HEK293T (cell line): ENCODE data around the gene PEX13.
A peak's percentile ranks its signal among the peaks of the same experiment; 100 is the strongest.

Source experiments
- CTCF ChIA-PET: fragments of 350-600 bp; formaldehyde crosslinking; extraction: SDS; loops from one replicate; lab custom pipeline; 2021; ENCODE audit warnings: antibody characterized with exemption, inconsistent platforms; lab: Yijun Ruan, JAX
- POLR2A ChIA-PET: fragments of 350-600 bp; formaldehyde crosslinking; extraction: SDS; loops from one replicate; lab custom pipeline; 2020; ENCODE audit warnings: antibody characterized with exemption, inconsistent platforms; lab: Yijun Ruan, JAX
- DNase-seq: peaks from one replicate; pipeline ENCODE4 v3.0.0; 2012; ENCODE audit warnings: mixed read lengths; ENCODE audit errors: extremely low spot score
- ARNT ChIP-seq: fragments of 450-650 bp; IDR thresholded peaks from 2 replicates; pipeline ENCODE4 v1.6.1; 2017; ENCODE audit warnings: mild to moderate bottlenecking
- BHLHE40 ChIP-seq: fragments of 450-650 bp; IDR thresholded peaks from 2 replicates; pipeline ENCODE4 v1.6.1; 2016; ENCODE audit warnings: mild to moderate bottlenecking, moderate library complexity, borderline replicate concordance
- CTBP1 ChIP-seq: fragments of 450-650 bp; IDR thresholded peaks from 2 replicates; pipeline ENCODE4 v1.6.1; 2016; ENCODE audit warnings: borderline replicate concordance
- ELF4 ChIP-seq: fragments of 450-650 bp; IDR thresholded peaks from 2 replicates; pipeline ENCODE4 v1.6.1; 2017; ENCODE audit warnings: antibody characterized with exemption
- FOXA1 ChIP-seq: fragments of 450-650 bp; IDR thresholded peaks from 2 replicates; pipeline ENCODE4 v1.6.1; 2016; ENCODE audit warnings: mild to moderate bottlenecking
- FOXK2 ChIP-seq: fragments of 450-650 bp; IDR thresholded peaks from 2 replicates; pipeline ENCODE4 v1.6.1; 2016; ENCODE audit warnings: mild to moderate bottlenecking
- FOXM1 ChIP-seq: fragments of 450-650 bp; IDR thresholded peaks from 2 replicates; pipeline ENCODE4 v1.6.1; 2017; ENCODE audit warnings: mild to moderate bottlenecking, borderline replicate concordance
- HDGF ChIP-seq: fragments of 450-650 bp; IDR thresholded peaks from 2 replicates; pipeline ENCODE4 v1.6.1; 2017; ENCODE audit warnings: antibody characterized with exemption, borderline replicate concordance
- L3MBTL2 ChIP-seq: fragments of 450-650 bp; conservative IDR thresholded peaks from 2 replicates; pipeline ENCODE4 v1.6.1; 2016; ENCODE audit warnings: mild to moderate bottlenecking
- LEF1 ChIP-seq: fragments of 450-650 bp; IDR thresholded peaks from 2 replicates; pipeline ENCODE4 v1.6.1; 2017; ENCODE audit warnings: mild to moderate bottlenecking, borderline replicate concordance
- NFRKB ChIP-seq: fragments of 450-650 bp; IDR thresholded peaks from 2 replicates; pipeline ENCODE4 v1.6.1; 2016; ENCODE audit warnings: mild to moderate bottlenecking, moderate library complexity
- SP1 ChIP-seq: fragments of 450-650 bp; IDR thresholded peaks from 2 replicates; pipeline ENCODE4 v1.6.1; 2017
- SUZ12 ChIP-seq: fragments of 450-650 bp; IDR thresholded peaks from 2 replicates; pipeline ENCODE4 v1.6.1; 2016; ENCODE audit warnings: mild to moderate bottlenecking
- TARDBP ChIP-seq: fragments of 450-650 bp; IDR thresholded peaks from 2 replicates; pipeline ENCODE4 v1.6.1; 2016
- ZNF384 ChIP-seq: fragments of 450-650 bp; IDR thresholded peaks from 2 replicates; pipeline ENCODE4 v1.6.1; 2016
- TF ChIP-seq, protein P1 (sequence below): fragments of 450-650 bp; IDR thresholded peaks from 2 replicates; pipeline ENCODE4 v1.6.1; 2016

The PEX13 gene, protein sequence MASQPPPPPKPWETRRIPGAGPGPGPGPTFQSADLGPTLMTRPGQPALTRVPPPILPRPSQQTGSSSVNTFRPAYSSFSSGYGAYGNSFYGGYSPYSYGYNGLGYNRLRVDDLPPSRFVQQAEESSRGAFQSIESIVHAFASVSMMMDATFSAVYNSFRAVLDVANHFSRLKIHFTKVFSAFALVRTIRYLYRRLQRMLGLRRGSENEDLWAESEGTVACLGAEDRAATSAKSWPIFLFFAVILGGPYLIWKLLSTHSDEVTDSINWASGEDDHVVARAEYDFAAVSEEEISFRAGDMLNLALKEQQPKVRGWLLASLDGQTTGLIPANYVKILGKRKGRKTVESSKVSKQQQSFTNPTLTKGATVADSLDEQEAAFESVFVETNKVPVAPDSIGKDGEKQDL

DNA sequence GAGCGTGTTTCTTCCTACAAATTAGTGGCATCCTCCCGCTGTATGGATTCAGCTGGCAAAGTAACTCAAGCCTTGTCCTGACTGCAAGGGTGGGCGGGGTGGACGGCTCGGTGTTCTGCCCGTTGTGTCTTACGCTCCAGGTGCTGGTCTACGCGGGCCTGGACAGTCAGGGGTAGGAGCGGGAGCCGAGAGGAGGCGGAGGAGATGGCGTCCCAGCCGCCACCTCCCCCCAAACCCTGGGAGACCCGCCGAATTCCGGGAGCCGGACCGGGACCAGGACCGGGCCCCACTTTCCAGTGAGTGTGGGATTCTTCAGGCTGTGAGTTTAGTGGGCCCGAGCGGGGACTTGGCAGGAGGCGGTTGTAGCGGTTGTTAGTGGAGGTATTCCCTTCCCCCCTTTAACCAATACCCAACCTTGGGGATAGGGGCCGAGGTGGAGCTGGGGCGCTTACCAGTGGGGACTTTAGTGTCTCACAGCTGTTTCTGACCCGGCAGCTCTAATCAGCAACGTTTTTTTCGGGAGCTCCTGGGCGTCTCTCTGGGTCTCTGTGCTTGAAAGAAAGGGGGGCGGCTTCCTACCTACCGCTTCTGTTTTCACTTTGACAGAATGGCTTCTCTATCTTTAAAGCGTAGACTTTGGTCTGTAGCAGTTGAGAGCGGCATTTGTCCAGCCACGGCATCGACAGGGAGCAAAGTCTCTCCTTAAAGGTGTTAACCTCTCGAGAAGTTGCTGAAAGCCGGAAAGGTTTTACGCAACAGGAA is at the start of gene PEX13, which contains the start of gene PUS10:
Gene PEX13, plus strand, starts transcription at position 165 of the 762 bp plus-strand sequence. Its CDS starts 40 bp downstream, at position 205.
Gene PUS10, minus strand, starts transcription at position 700 of the 762 bp plus-strand sequence. CDS start 6,365 bp downstream, outside the sequence.
- TF ChIP-seq ARNT (no peak), BHLHE40 (no peak), LEF1 (no peak), CTBP1 (no peak), HDGF (no peak), TARDBP (no peak), FOXM1 (no peak; the same call in 1 of the 2 replicates), ZNF384 (no peak), SUZ12 (no peak), SP1 (no peak), FOXK2 (no peak), L3MBTL2 (no peak), FOXA1 (no peak)
- TF ChIP-seq, protein P1, sequence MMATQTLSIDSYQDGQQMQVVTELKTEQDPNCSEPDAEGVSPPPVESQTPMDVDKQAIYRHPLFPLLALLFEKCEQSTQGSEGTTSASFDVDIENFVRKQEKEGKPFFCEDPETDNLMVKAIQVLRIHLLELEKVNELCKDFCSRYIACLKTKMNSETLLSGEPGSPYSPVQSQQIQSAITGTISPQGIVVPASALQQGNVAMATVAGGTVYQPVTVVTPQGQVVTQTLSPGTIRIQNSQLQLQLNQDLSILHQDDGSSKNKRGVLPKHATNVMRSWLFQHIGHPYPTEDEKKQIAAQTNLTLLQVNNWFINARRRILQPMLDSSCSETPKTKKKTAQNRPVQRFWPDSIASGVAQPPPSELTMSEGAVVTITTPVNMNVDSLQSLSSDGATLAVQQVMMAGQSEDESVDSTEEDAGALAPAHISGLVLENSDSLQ, result no peak
- peak; percentile 84 for DNase-seq
- ChIA-PET POLR2A (interaction anchor here (0.5 to 2.1 kb wide), 8 partner anchors 9 to 685 kb away, joined by 3 to 9 read pairs (median 4); partner anchors contain the start of gene PAPOLG), CTCF (no interaction called here)

DNA sequence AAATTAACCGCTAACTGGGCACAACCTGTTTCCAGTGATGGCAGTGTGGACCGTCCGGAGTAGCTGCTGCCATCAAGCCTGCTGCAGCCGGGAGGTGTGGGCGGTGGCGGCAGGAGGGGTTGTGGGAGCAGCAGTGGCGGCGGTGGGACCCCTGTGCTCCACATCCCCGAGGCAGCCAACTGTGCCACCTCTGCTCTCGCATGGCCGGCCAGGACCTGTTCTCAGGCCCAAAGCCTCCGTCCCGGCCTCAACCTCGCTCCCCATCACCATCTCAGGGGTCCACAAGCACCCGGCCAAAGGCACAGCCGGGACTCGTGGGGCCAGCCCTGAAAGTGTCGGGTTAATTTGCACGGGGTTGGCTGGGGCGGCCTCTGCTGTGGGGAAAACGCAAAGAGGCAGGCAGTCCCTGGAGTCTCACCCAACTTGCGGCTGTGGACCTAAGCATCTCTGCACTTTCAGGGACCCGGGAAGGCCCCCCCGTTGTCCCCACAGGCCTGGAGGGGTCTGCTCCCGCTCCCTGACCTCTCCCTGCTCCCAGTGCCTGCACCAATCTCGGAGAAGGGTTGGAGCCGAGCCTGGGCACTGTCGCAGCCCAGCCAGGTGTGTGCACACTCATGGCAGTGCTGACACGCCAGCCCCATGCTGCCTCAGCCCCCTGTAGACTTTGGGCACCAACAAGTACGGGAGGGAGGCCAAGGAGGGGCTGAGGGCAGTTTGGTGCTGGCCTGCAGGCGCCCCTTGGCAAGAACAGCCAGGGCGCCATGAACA is 44.4 kb upstream of the PEX13 start:
- CTCF ChIA-PET, result interaction anchor here (0.6 to 1.0 kb wide), 2 partner anchors 9 to 26 kb away, joined by 3 read pairs; no protein-coding TSS in a partner anchor
- POLR2A ChIA-PET, result no interaction called here
- TF ChIP-seq FOXK2, result no peak
- TF ChIP-seq ELF4, result no peak
- no peak for TF ChIP-seq BHLHE40
- no peak for TF ChIP-seq HDGF
- no peak for TF ChIP-seq SUZ12
- no peak for TF ChIP-seq ZNF384
- no peak for TF ChIP-seq LEF1
- TF ChIP-seq SP1, result no peak
- no peak for DNase-seq

DNA sequence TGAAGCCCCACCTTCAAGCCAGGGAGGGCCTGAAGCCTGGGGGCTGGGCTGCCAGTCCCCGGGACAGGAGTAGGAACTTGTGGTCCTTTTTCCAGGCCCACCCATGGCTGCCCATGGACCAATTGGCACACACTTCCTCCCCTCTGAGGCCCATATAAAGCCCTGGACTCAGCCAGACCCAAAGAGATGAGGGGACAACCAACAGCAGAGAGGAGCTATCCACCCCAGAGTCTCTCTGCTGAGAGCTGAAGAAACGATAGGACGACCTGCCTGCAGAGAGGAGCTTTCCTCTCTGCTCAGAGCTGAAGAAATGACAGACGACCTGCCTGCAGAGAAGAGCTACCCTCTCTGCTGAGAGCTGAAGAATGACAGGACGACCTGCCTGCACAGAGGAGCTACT is 43.8 kb upstream of the PEX13 start:
- CTCF ChIA-PET, result interaction anchor here (0.6 to 0.7 kb wide), 2 partner anchors 10 to 27 kb away, joined by 3 to 5 read pairs; no protein-coding TSS in a partner anchor
- no peak for DNase-seq
- TF ChIP-seq LEF1 (no peak), FOXM1 (no peak), HDGF (no peak), BHLHE40 (no peak), FOXK2 (no peak), NFRKB (no peak)
- POLR2A ChIA-PET, result no interaction called here

DNA sequence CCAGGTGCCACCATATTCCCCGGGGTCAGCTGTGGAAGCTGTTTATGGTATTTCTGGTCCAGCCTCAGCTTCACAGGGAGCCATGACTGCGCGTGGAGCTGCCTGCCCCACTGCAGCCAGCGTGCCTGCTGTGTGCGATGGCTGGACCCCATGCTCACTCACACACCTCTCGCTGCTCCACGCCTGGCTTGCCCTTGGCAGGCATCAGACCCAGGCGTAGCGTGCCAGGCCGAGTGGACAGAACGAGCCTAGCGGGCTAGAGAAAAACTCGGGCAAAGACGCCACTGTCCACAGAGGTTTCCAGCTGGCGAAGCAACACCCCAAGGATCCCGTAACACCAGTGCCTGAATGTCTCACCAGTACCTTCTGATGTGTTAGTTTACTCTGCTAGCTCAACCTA is 42.9 kb upstream of the PEX13 start:
- TF ChIP-seq NFRKB (no peak), BHLHE40 (no peak), ZNF384 (no peak), L3MBTL2 (no peak), FOXM1 (no peak), SUZ12 (no peak), FOXK2 (no peak), TARDBP (no peak), HDGF (no peak), CTBP1 (no peak), ELF4 (no peak), SP1 (no peak), ARNT (no peak), FOXA1 (no peak)
- TF ChIP-seq, protein P1, result no peak
- CTCF ChIA-PET, result no interaction called here
- POLR2A ChIA-PET, result no interaction called here
- no peak for DNase-seq

DNA sequence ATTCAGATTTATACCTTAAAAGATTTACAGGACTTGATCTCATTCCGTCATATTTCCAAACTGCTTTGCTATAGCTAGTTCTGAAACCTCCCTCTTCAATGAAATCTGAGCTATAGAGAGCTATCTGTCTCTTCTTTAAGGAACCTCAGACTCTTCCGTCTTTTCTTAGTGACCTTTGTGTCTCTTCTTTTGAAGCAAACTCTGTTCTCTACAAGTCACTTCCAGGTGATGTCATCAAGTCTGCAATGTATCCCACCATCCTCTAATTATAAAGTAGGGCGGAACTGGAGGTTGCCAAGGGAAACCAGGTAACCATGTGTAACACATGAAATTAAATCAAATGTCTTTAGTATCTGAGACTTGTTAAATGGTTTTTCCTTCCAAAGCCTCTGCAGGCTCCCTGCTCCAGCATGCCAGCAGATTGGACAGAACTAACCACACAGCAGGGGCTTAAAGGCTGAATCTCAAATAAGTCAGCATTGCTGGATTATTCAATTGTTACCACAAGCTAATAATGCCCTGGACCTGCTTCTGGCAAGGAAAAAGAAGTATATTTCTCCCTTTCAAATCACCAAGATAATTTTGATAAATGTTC is 41.2 kb upstream of the PEX13 start:
- TF ChIP-seq SP1 (no peak), BHLHE40 (no peak), FOXK2 (no peak), TARDBP (no peak), ZNF384 (no peak), L3MBTL2 (no peak), SUZ12 (no peak)
- ChIA-PET POLR2A (no interaction called here), CTCF (no interaction called here)
- no peak for DNase-seq
